ENCODE data around the gene AKIRIN2. TPM values are rescaled to one million over a fixed set of nuclear protein-coding genes. Genes with fewer than 3 reads are reported as not detected.

AKIRIN2 gene
- total and polyA plus RNA-seq, 2 donors (not counting 3 experiments of a cell fraction or from before 2014, with no cell fraction given), result 19.0 to 46.4 TPM

DNA sequence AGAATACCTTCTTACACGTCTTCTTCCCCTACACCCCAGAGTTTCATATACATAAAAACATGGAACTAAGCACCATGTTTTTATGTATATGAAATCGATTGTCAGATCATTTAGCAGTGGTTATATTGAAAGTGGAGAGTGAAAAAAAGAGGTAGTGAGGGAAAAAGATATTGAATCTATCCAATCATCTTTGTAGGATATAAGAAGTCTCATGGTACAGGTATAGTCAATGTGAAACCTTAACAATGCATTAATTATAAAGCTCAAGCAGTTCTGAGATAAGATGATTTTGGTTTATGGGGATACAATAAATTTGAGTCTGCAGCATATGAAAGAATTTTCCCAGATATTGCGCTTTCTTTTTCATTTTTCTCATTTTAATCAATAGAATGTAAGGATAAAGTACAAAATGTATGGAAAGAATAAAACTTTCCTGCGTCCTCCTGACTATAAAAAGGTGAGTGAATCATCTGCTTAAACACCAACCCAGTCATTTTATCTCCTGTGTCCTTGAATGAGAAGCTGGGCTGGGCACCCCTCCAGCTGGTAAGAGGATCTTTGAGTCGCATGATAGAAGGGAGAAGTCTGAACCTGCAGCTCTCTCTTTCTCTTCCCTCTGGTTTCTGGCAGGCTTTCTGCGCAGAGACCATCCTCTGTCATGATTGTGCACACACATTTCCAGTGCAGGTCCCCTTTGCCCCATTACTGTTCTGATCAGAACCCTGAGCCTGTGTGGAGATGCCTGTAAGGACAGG is 28.1 kb upstream of the AKIRIN2 start:
- dilution Hi-C loops (cut with MboI; ENCODE audit: extremely low pct_ligation_motif_present, low sequenced_read_pairs) (no loop called here), intact Hi-C loops (cut with micrococcal nuclease) (no loop called here)
- Histone ChIP-seq H3K4me3 (replicated peaks in 1 of 3; ENCODE audit: insufficient read depth in 1 of 3, low read depth in 1 of 3, low read length in 3 of 3) (no peak overlapping the region), H3K79me2 (ENCODE audit: control insufficient read depth, insufficient read depth, low read length) (no peaks in the 10 kb centered on the region), H4K20me1 (replicated peaks; ENCODE audit: control insufficient read depth, extremely low read depth, insufficient read depth, low read length) (no peaks in the 10 kb centered on the region), H3K27ac (ENCODE audit: insufficient read depth, low read depth, low read length) (no peak overlapping the region), H3K4me1 (ENCODE audit: control insufficient read depth, extremely low read depth, insufficient read depth, low read length) (peaks cover 11% of the 10 kb centered on the region), H3K9ac (replicated peaks; ENCODE audit: extremely low read depth, insufficient read depth, low read length) (no peak overlapping the region), H2AFZ (ENCODE audit: low read depth, low read length) (no peak overlapping the region), H3K36me3 (ENCODE audit: control insufficient read depth in 2 of 2, extremely low read depth in 1 of 2, insufficient read depth in 2 of 2, low read length in 2 of 2) (no peaks in the 10 kb centered on the region), H3K9me3 (replicated peaks; ENCODE audit: control insufficient read depth, insufficient read depth, low read length) (no peaks in the 10 kb centered on the region), H3K27me3 (ENCODE audit: control insufficient read depth in 2 of 2, insufficient read depth in 2 of 2, low read length in 2 of 2) (peaks cover 0 to 3% of the 10 kb centered on the region in 2 experiments), H3K9me1 (replicated peaks; ENCODE audit: control insufficient read depth, extremely low read depth, insufficient read depth, low read length) (no peaks in the 10 kb centered on the region), H3K4me2 (ENCODE audit: insufficient read depth, low read length) (no peak overlapping the region)
- ChIA-PET CTCF (no interaction called here), POLR2A (no interaction called here)
- BruUV-seq (replicated peaks), result no TSS peak
- DNase-seq (ENCODE audit: low read depth, low spot score) (no peak), FAIRE-seq (no peak)
- TF ChIP-seq JUN (IDR thresholded peaks at IDR 0.05; ENCODE audit: borderline replicate concordance, insufficient read depth, insufficient read length, low read depth) (no peak), POLR2A (IDR thresholded peaks at IDR 0.05; ENCODE audit: low read depth, low read length) (no peak), GATA2 (IDR thresholded peaks at IDR 0.05; ENCODE audit: insufficient read depth, insufficient read length, low read depth, low read length) (no peak), EZH2 (IDR thresholded peaks at IDR 0.05; ENCODE audit: borderline replicate concordance, low read depth, low read length, severe bottlenecking) (no peak), FOS (IDR thresholded peaks at IDR 0.05; ENCODE audit: borderline replicate concordance, insufficient read depth, low read length) (no peak), MYC (IDR thresholded peaks at IDR 0.05; ENCODE audit: low read depth, low read length) (no peak), POLR2AphosphoS5 (IDR thresholded peaks at IDR 0.05; ENCODE audit: insufficient read depth, low read depth, low read length) (no peak)
- TF ChIP-seq, protein P1, sequence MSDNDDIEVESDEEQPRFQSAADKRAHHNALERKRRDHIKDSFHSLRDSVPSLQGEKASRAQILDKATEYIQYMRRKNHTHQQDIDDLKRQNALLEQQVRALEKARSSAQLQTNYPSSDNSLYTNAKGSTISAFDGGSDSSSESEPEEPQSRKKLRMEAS (IDR thresholded peaks at IDR 0.05; ENCODE audit: insufficient read depth, insufficient read length), result no peak
- TF ChIP-seq, protein P2, sequence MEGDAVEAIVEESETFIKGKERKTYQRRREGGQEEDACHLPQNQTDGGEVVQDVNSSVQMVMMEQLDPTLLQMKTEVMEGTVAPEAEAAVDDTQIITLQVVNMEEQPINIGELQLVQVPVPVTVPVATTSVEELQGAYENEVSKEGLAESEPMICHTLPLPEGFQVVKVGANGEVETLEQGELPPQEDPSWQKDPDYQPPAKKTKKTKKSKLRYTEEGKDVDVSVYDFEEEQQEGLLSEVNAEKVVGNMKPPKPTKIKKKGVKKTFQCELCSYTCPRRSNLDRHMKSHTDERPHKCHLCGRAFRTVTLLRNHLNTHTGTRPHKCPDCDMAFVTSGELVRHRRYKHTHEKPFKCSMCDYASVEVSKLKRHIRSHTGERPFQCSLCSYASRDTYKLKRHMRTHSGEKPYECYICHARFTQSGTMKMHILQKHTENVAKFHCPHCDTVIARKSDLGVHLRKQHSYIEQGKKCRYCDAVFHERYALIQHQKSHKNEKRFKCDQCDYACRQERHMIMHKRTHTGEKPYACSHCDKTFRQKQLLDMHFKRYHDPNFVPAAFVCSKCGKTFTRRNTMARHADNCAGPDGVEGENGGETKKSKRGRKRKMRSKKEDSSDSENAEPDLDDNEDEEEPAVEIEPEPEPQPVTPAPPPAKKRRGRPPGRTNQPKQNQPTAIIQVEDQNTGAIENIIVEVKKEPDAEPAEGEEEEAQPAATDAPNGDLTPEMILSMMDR (IDR thresholded peaks at IDR 0.05; ENCODE audit: extremely low read depth in 1 of 2, insufficient read depth in 1 of 2, low read depth in 1 of 2, low read length in 2 of 2), result no peak

Data from endothelial cell of umbilical vein (primary cell).